Heart left ventricle (tissue), 16 donors: ENCODE data around the gene ZNF837. TPM values are rescaled to one million over a fixed set of nuclear protein-coding genes. Genes with fewer than 3 reads are reported as not detected.
A peak's percentile ranks its signal among the peaks of the same experiment; 100 is the strongest.
"Not testable (repeated sequence)": the region's sequence is repeated elsewhere in the genome, so short reads cannot be mapped to it uniquely, and the experiment has no call there.

Source experiments
- ATAC-seq, 4 donors: fragments of 200-7000 bp; cut with Tn5 transposase; one replicate each; pipeline ENCODE4 v1.9.1; 2020 to 2022; ENCODE audit warnings: moderate library complexity in 4 of 4, mild to moderate bottlenecking in 3 of 4, moderate number of reproducible peaks in 1 of 4
- DNase-seq, 5 donors: peaks; one replicate each; pipeline ENCODE4 v3.0.0-alpha.2; 2020
- H3K27ac ChIP-seq, 12 donors: fragments of 200-600 bp; sonication (generic) in 4 of 12; one replicate each; pipeline versions ENCODE4 v1.5.0 to v1.8.0; 2016 to 2022; ENCODE audit warnings: mild to moderate bottlenecking in 2 of 12
- H3K27me3 ChIP-seq, 9 donors: fragments of 200-600 bp; sonication (generic) in 2 of 9; one replicate each; pipeline versions ENCODE4 v1.5.1 to v1.8.0; 2016 to 2022; ENCODE audit warnings: mild to moderate bottlenecking in 3 of 9
- H3K36me3 ChIP-seq, 9 donors: fragments of 200-600 bp; sonication (generic) in 2 of 9; one replicate each; pipeline versions ENCODE4 v1.5.0 to v1.8.0; 2018 to 2022; ENCODE audit warnings: mild to moderate bottlenecking in 2 of 9
- H3K4me1 ChIP-seq, 12 donors: fragments of 200-600 bp; sonication (generic) in 4 of 12; one replicate each; pipeline versions ENCODE4 v1.5.0 to v1.8.0; 2016 to 2022; ENCODE audit warnings: mild to moderate bottlenecking in 3 of 12
- H3K4me3 ChIP-seq, 12 donors: fragments of 200-600 bp; sonication (generic) in 4 of 12; one replicate each; pipeline versions ENCODE4 v1.5.0 to v1.8.0; 2017 to 2022; ENCODE audit warnings: mild to moderate bottlenecking in 9 of 12, moderate library complexity in 4 of 12
- H3K9me3 ChIP-seq, 12 donors: fragments of 200-600 bp; sonication (generic) in 4 of 12; one replicate each; pipeline versions ENCODE4 v1.5.0 to v1.8.0; 2016 to 2022; ENCODE audit warnings: mild to moderate bottlenecking in 1 of 12
- CTCF ChIP-seq, 12 donors: fragments of 200-600 bp; sonication (generic) in 4 of 12; IDR thresholded peaks; one replicate each; pipeline versions ENCODE4 v1.5.0 to v1.8.0; 2018 to 2022; ENCODE audit warnings: antibody characterized with exemption in 12 of 12, mild to moderate bottlenecking in 5 of 12
- POLR2A ChIP-seq, 2 donors: fragments of 450-650 bp; IDR thresholded peaks; one replicate each; pipeline ENCODE4 v1.6.1; 2017; ENCODE audit warnings: antibody characterized with exemption in 2 of 2, mild to moderate bottlenecking in 2 of 2, moderate library complexity in 2 of 2
- WGBS, 4 donors: extraction: QIAGEN DNeasy Blood & Tissue Kit in 2 of 4; methylation state at CpG; one replicate each; pipeline versions ENCODE4 v1.1.5 to v1.1.7; 2013 to 2018; 5-methylcytosine and 5-hydroxymethylcytosine counted together
- intact Hi-C, 10 donors: fragments of 100-400 bp; cut with DNase I; formaldehyde crosslinking; loops; one replicate each; pipeline versions ENCODE4 v1.11.1 to v1.14.2; 2022
- polyA plus RNA-seq, 2 donors: library from polyadenylated mRNA; stranded (reverse); fragments of 200-250 nt; gene quantifications; one replicate each; pipeline ENCODE4 v1.2.3, GENCODE V29; 2013
- total RNA-seq, 9 donors: library from RNA; depleted of rRNA in 2 of 9; stranded (reverse); fragments of >200 nt in 2 of 9; fragmentation: NEBNext Ultra II Directional in 3 of 9; extraction: Animal tissue kit (Norgen Biotek cat#: 25700) in 3 of 9; gene quantifications; one replicate each; pipeline versions ENCODE4 v1.1.0 to v1.2.4, GENCODE V29; 2016 to 2023
- donor health status: ischemic (EF 13 %, LVEDD 7.1; RV severe dilation, severe dysfunction).
- donor health status: healthy with polysubstance abuse.
- donor health status: DM: no; HTN: yes; CAD: no.
- donor health status: DM: no; HTN: no; CAD: no.
- donor health status: ischemic (EF 25% LVEDD 6.9; RV normal size, moderate dysfunction).
- donor health status: ischemic (EF 25% LVEDD 5.7; RV mildly dilated, moderate dysfunction).
- donor health status: healthy.
- donor health status: DM: yes; HTN: yes; CAD: no.
- donor health status: ischemic (EF 35%, LVEDD 5.7; RV mildly dilated, moderate dysfunction).
- donor health status: nonischemic (EF 11% LVEDD 7.7; RV severe dilation, severe dysfunction).
- donor health status: DM: yes; HTN: yes; CAD: no.
- donor health status: PGD.
- donor health status: ischemic (EF 29% LVEDD 5.4; RV normal size, mild dysfunction).
- donor health status: nonischemic (EF 23%, LVEDD 6.1; RV moderate dilation, normal function).

The ZNF837 gene
- total and polyA plus RNA-seq, 11 donors: 0.17 to 0.75 (median 0.57) TPM; not detected in 2

- Histone ChIP-seq H3K27me3 (peaks cover 14 to 90% (median 42%) of the 10 kb centered on the region in 9 donors), H3K9me3 (no peaks in the 10 kb centered on the region)
These were observed 29.8 kb downstream of the ZNF837 start for GRCh38 chr19:58350871-58351557.

GRCh38 chr19:58350001-58350861 lies 30.6 kb downstream of the ZNF837 start:
- H3K9me3 ChIP-seq: no peaks in the 10 kb centered on the region
- TF ChIP-seq POLR2A (IDR thresholded peaks at IDR 0.05): no peak
- peak in 3 of 12 donors; percentile 13 to 34 (median 16) for TF ChIP-seq CTCF (IDR thresholded peaks at IDR 0.05)
- H3K4me1 ChIP-seq: peaks cover 0 to 21% (median 11%) of the 10 kb centered on the region in 12 donors
- no peaks in the 10 kb centered on the region for H3K36me3 ChIP-seq
- intact Hi-C loops: no loop called here
- H3K4me3 ChIP-seq: peak overlapping the region in 8 of 12 donors; percentile 10 to 37 (median 28)
- ATAC-seq: peak in 1 of 4 donors; percentile 27
- no peak overlapping the region for H3K27ac ChIP-seq
- H3K27me3 ChIP-seq: peaks cover 14 to 85% (median 42%) of the 10 kb centered on the region in 9 donors
- no peak for DNase-seq
- 12 to 29% (median 17%) methylated on average over 46 to 84 of the region's 84 CpGs for WGBS, 4 donors

More at GRCh38 chr19:58350871-58351557, 29.8 kb downstream of the ZNF837 start:
- WGBS, 4 donors: 60 to 71% (median 63%) methylated on average over 29 to 34 of the region's 34 CpGs
- ATAC-seq: no peak
- TF ChIP-seq POLR2A (IDR thresholded peaks at IDR 0.05): no peak
- no peak for TF ChIP-seq CTCF (IDR thresholded peaks at IDR 0.05)
- Histone ChIP-seq H3K36me3 (no peaks in the 10 kb centered on the region), H3K4me1 (peaks cover 0 to 25% (median 14%) of the 10 kb centered on the region in 12 donors), H3K4me3 (peak overlapping the region in 4 of 12 donors; percentile 30 to 37 (median 34)), H3K27ac (no peak overlapping the region)
- intact Hi-C loops: no loop called here
- DNase-seq: no peak

- WGBS, 4 donors: 35 to 54% (median 45%) methylated on average over 8 of the region's 8 CpGs
- Histone ChIP-seq H3K27me3 (peaks cover 14 to 82% (median 42%) of the 10 kb centered on the region in 9 donors), H3K4me1 (peaks cover 0 to 21% (median 11%) of the 10 kb centered on the region in 12 donors), H3K36me3 (no peaks in the 10 kb centered on the region), H3K27ac (no peak overlapping the region), H3K9me3 (no peaks in the 10 kb centered on the region), H3K4me3 (peak overlapping the region in 2 of 12 donors; percentile 35 to 37)
- DNase-seq (no peak), ATAC-seq (no peak)
- no peak for TF ChIP-seq POLR2A (IDR thresholded peaks at IDR 0.05)
- no peak for TF ChIP-seq CTCF (IDR thresholded peaks at IDR 0.05)
- intact Hi-C loops: no loop called here
These were observed 31.2 kb downstream of the ZNF837 start for GRCh38 chr19:58349590-58349989.

- intact Hi-C loops, ATAC-seq, H3K36me3 ChIP-seq, H3K9me3 ChIP-seq, DNase-seq: not testable (repeated sequence)
- Histone ChIP-seq H3K4me3 (peak overlapping the region; percentile 24 to 81 (median 54)), H3K4me1 (peaks cover 0 to 21% (median 11%) of the 10 kb centered on the region in 12 donors), H3K27me3 (peaks cover 14 to 72% (median 40%) of the 10 kb centered on the region in 9 donors), H3K27ac (peak overlapping the region in 3 of 12 donors; percentile 65 to 76 (median 71))
- 25 to 35% (median 31%) methylated on average over 12 of the region's 12 CpGs for WGBS, 4 donors
These were observed 32.8 kb downstream of the ZNF837 start for GRCh38 chr19:58348080-58348479.
